ENCODE measurements around the gene CACNA1C.

- TF ChIP-seq SPI1 (IDR thresholded peaks at IDR 0.05; ENCODE audit: low read depth, low read length) (no peak), POLR2AphosphoS5 (IDR thresholded peaks at IDR 0.05; ENCODE audit: low read depth, low read length) (no peak), TAF1 (IDR thresholded peaks at IDR 0.05; ENCODE audit: low read depth, low read length) (no peak), POLR2A (IDR thresholded peaks at IDR 0.05; ENCODE audit: low read depth, low read length) (no peak), PAX5 (IDR thresholded peaks at IDR 0.05; ENCODE audit: insufficient read depth, low read length, severe bottlenecking) (no peak), POU2F2 (IDR thresholded peaks at IDR 0.05; ENCODE audit: low read depth, low read length) (no peak)
These were observed 8.6 kb upstream of the CACNA1C start for GRCh38 chr12:2044165-2044564.

Measured in GM12891 (cell line).